ENCODE data around the gene PTRH1. TPM values are rescaled to one million over a fixed set of nuclear protein-coding genes. Genes with fewer than 3 reads are reported as not detected.

PTRH1 gene
- total RNA-seq, 1 donor from 2014 or later: 9.1 TPM

DNA sequence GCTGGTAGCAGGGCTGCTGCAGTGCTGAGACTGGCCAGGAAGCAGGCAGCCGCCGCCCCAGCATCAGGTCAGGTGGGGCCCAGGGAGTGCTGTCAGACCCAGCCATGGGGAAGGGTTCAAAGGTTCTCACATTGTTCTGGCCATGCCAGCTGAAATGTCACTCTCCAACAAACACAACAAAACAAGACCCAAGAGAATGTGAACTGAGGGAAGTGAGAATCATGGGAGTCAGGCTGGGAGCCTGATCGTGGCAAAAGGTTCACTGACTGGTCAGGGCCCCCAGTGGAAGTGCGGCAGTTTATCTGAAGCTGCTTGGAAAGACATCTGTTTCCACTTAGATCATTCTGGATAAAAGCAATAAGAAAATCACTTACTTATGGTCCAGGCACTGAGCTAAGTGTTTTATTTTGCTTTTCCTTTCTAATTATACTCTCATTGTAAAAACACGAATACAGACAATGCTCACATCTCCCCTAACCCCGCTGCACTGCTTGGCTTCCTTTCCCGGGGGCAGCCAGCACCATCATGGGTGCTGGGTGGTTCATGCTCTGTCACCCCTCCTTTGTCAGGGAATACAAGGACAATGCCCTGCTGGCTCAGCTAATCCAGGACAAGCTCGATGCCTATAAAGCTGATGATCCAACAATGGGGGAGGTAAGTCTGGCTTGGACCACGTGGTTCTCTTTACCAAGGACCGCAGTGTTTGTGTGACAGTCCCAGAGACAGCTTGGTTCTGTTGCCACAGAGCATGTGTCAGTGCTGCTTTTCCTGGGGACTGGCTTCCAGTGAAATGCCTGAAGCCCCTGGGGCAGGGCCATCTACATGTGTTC is 50.6 kb downstream of the PTRH1 start:
- TF ChIP-seq, protein P1, sequence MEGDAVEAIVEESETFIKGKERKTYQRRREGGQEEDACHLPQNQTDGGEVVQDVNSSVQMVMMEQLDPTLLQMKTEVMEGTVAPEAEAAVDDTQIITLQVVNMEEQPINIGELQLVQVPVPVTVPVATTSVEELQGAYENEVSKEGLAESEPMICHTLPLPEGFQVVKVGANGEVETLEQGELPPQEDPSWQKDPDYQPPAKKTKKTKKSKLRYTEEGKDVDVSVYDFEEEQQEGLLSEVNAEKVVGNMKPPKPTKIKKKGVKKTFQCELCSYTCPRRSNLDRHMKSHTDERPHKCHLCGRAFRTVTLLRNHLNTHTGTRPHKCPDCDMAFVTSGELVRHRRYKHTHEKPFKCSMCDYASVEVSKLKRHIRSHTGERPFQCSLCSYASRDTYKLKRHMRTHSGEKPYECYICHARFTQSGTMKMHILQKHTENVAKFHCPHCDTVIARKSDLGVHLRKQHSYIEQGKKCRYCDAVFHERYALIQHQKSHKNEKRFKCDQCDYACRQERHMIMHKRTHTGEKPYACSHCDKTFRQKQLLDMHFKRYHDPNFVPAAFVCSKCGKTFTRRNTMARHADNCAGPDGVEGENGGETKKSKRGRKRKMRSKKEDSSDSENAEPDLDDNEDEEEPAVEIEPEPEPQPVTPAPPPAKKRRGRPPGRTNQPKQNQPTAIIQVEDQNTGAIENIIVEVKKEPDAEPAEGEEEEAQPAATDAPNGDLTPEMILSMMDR (IDR thresholded peaks at IDR 0.05): no peak
- DNase-seq (no peak), ATAC-seq (no peak)
- H3K4me3 ChIP-seq: no peak overlapping the region
- intact Hi-C loops (cut with DNase I): no loop called here
- peak overlapping the region; percentile 11 for H3K27ac ChIP-seq
- H3K27me3 ChIP-seq (ENCODE audit: low read depth): no peaks in the 10 kb centered on the region
- no peaks in the 10 kb centered on the region for H3K9me3 ChIP-seq
- peaks cover 8% of the 10 kb centered on the region for H3K4me1 ChIP-seq
- peaks cover 94% of the 10 kb centered on the region for H3K36me3 ChIP-seq

DNA sequence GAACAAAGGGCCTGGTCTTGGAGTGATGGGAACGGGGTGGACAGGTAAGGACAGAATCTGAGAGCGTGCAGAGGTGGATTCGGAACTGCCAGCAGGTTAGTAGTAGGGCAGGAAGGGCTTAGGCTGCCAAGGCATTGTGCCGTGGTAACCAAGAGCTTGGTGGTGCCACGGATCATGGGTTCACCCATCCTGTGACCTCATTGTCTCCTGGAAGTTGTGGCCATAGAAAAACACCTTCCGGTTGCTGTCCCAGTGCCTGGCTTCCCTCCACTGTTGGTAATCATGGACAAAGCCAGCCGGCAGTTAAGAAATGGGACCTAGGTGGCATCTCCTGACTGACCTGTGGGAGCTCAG is 51.2 kb downstream of the PTRH1 start:
- no peaks in the 10 kb centered on the region for H3K27me3 ChIP-seq (ENCODE audit: low read depth)
- peaks cover 8% of the 10 kb centered on the region for H3K4me1 ChIP-seq
- TF ChIP-seq, protein P1 (IDR thresholded peaks at IDR 0.05): no peak
- peak overlapping the region; percentile 11 for H3K27ac ChIP-seq
- DNase-seq (no peak), ATAC-seq (no peak)
- intact Hi-C loops (cut with DNase I): no loop called here
- no peaks in the 10 kb centered on the region for H3K9me3 ChIP-seq
- no peak overlapping the region for H3K4me3 ChIP-seq
- H3K36me3 ChIP-seq: peaks cover 94% of the 10 kb centered on the region

Other genes starting within 250 kb of the PTRH1 start
- gene STXBP1, start 103.4 kb downstream of the PTRH1 start, total RNA-seq: 88.6 TPM
- gene CFAP157, start 8.7 kb downstream of the PTRH1 start, total RNA-seq: 25.9 TPM
- gene TTC16, start 416 bp upstream of the PTRH1 start, total RNA-seq: 1.3 TPM
- 16.5 TPM for gene TOR2A, start 19.6 kb upstream of the PTRH1 start, total RNA-seq
- gene SH2D3C, start 63.0 kb upstream of the PTRH1 start, total RNA-seq: 59.4 TPM
- 96.2 TPM for gene CDK9, start 70.4 kb upstream of the PTRH1 start, total RNA-seq
- gene FPGS, start 87.2 kb upstream of the PTRH1 start, total RNA-seq: 55.4 TPM
- 323 TPM for gene ENG, start 139.0 kb upstream of the PTRH1 start, total RNA-seq
- gene AK1, start 162.0 kb upstream of the PTRH1 start, total RNA-seq: 185 TPM
- gene ST6GALNAC6, start 183.9 kb upstream of the PTRH1 start, total RNA-seq: 82.0 TPM
- 45.6 TPM for gene ST6GALNAC4, start 201.4 kb upstream of the PTRH1 start, total RNA-seq
- 11.5 TPM for gene PIP5KL1, start 215.1 kb upstream of the PTRH1 start, total RNA-seq
- 33.7 TPM for gene DPM2, start 222.2 kb upstream of the PTRH1 start, total RNA-seq